Right atrium auricular region (tissue), 2 donors: Measurements from ENCODE around the gene ZNF500. TPM values are rescaled to one million over a fixed set of nuclear protein-coding genes. Genes with fewer than 3 reads are reported as not detected.

Source experiments
- DNase-seq: peaks from one replicate; pipeline ENCODE4 v3.0.0-alpha.2; 2019; ENCODE audit warnings: low spot score
- H3K27ac ChIP-seq, 2 donors: fragments of 200-600 bp; sonication (generic); 1 replicate in 1 of 2; 2 replicates in 1 of 2; pipeline ENCODE4 v1.5.1; 2016 to 2019
- H3K27me3 ChIP-seq, 2 donors: fragments of 200-600 bp; sonication (generic); one replicate each; pipeline versions ENCODE4 v1.5.1 to v1.6.0; 2017 to 2019
- H3K36me3 ChIP-seq: fragments of 200-600 bp; sonication (generic); one replicate; pipeline ENCODE4 v1.5.1; 2016
- H3K4me1 ChIP-seq, 2 donors: fragments of 200-600 bp; sonication (generic); one replicate each; pipeline versions ENCODE4 v1.5.1 to v1.6.0; 2017 to 2019
- H3K4me3 ChIP-seq, 2 donors: fragments of 200-600 bp; sonication (generic); 1 replicate in 1 of 2; 2 replicates in 1 of 2; pipeline ENCODE4 v1.5.1; 2017 to 2019; ENCODE audit warnings: mild to moderate bottlenecking in 1 of 2, moderate library complexity in 1 of 2
- H3K9me3 ChIP-seq, 2 donors: fragments of 200-600 bp; sonication (generic); one replicate each; pipeline ENCODE4 v1.5.1; 2019
- total RNA-seq, 2 donors: library from RNA; depleted of rRNA; stranded (reverse); fragments of >200 nt; gene quantifications; one replicate each; pipeline ENCODE4 v1.1.0, GENCODE V29; 2016
- TF ChIP-seq, protein P1 (sequence below), 2 donors: fragments of 200-600 bp; sonication (generic); IDR thresholded peaks; one replicate each; pipeline ENCODE4 v1.5.1; 2019; ENCODE audit warnings: antibody characterized with exemption in 2 of 2

ZNF500 gene
- total RNA-seq, 2 donors from 2014 or later, result 4.3 to 7.5 TPM

GRCh38 chr16:4795181-4795827, 28.3 kb upstream of the ZNF500 start, which contains the start of gene SMIM22:
TSS of gene SMIM22 (plus strand) at chr16:4795369. CDS start at chr16:4795735, 366 bp downstream.
- H3K27me3 ChIP-seq, result no peaks in the 10 kb centered on the region
- H3K36me3 ChIP-seq, result peaks cover 8% of the 10 kb centered on the region
- H3K4me1 ChIP-seq, result peaks cover 0 to 3% of the 10 kb centered on the region in 2 donors
- TF ChIP-seq, protein P1, sequence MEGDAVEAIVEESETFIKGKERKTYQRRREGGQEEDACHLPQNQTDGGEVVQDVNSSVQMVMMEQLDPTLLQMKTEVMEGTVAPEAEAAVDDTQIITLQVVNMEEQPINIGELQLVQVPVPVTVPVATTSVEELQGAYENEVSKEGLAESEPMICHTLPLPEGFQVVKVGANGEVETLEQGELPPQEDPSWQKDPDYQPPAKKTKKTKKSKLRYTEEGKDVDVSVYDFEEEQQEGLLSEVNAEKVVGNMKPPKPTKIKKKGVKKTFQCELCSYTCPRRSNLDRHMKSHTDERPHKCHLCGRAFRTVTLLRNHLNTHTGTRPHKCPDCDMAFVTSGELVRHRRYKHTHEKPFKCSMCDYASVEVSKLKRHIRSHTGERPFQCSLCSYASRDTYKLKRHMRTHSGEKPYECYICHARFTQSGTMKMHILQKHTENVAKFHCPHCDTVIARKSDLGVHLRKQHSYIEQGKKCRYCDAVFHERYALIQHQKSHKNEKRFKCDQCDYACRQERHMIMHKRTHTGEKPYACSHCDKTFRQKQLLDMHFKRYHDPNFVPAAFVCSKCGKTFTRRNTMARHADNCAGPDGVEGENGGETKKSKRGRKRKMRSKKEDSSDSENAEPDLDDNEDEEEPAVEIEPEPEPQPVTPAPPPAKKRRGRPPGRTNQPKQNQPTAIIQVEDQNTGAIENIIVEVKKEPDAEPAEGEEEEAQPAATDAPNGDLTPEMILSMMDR (IDR thresholded peaks at IDR 0.05), result no peak
- no peak for DNase-seq
- H3K27ac ChIP-seq, result no peak within 1 kb of the TSS
- H3K9me3 ChIP-seq, result no peaks in the 10 kb centered on the region
- no peak within 1 kb of the TSS for H3K4me3 ChIP-seq

DNA sequence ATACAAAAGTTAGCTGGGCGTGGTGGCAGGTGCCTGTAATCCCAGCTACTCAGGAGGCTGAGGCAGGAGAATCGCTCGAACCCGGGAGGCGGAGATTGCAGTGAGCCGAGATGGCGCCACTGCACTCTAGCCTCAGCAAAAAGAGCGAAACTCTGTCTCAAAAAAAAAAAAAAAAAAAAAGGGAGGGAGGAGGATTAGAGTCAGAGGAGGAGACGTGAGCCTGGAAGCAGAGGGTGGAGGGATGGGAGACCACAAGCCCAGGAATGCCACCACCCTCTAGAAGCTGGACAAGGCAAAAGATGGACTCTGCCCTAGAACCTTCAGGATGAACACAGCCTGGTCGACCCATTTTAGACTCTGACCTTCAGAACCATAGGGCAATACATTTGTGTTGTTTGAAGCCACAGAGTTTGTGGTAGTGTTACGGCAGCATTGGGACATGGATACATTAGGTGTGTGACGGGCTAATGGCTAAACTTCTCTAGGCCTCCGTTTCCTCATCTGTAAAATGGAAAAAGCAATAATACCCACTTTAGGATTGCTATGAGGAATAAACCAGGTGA, 26.1 kb upstream of the ZNF500 start:
- TF ChIP-seq, protein P1 (IDR thresholded peaks at IDR 0.05), result no peak
- no peaks in the 10 kb centered on the region for H3K27me3 ChIP-seq
- no peaks in the 10 kb centered on the region for H3K4me1 ChIP-seq
- no peaks in the 10 kb centered on the region for H3K9me3 ChIP-seq
- no peak for DNase-seq
- H3K4me3 ChIP-seq, result no peak overlapping the region
- peaks cover 8% of the 10 kb centered on the region for H3K36me3 ChIP-seq
- no peak overlapping the region for H3K27ac ChIP-seq

- TF ChIP-seq, protein P1 (IDR thresholded peaks at IDR 0.05), result no peak
Measured at GRCh38 chr16:4790871-4791270, 23.9 kb upstream of the ZNF500 start.

GRCh38 chr16:4790261-4790660, 23.3 kb upstream of the ZNF500 start:
- H3K9me3 ChIP-seq, result no peaks in the 10 kb centered on the region
- no peak overlapping the region for H3K27ac ChIP-seq
- no peaks in the 10 kb centered on the region for H3K27me3 ChIP-seq
- H3K4me1 ChIP-seq, result no peaks in the 10 kb centered on the region
- TF ChIP-seq, protein P1 (IDR thresholded peaks at IDR 0.05), result no peak
- no peak for DNase-seq
- no peak overlapping the region for H3K4me3 ChIP-seq
- H3K36me3 ChIP-seq, result no peaks in the 10 kb centered on the region

More at GRCh38 chr16:4790871-4791270, 23.9 kb upstream of the ZNF500 start:
- no peak overlapping the region for H3K27ac ChIP-seq
- H3K4me3 ChIP-seq, result no peak overlapping the region
- no peak for DNase-seq
- H3K4me1 ChIP-seq, result no peaks in the 10 kb centered on the region
- no peaks in the 10 kb centered on the region for H3K27me3 ChIP-seq
- H3K36me3 ChIP-seq, result no peaks in the 10 kb centered on the region
- H3K9me3 ChIP-seq, result no peaks in the 10 kb centered on the region

DNA sequence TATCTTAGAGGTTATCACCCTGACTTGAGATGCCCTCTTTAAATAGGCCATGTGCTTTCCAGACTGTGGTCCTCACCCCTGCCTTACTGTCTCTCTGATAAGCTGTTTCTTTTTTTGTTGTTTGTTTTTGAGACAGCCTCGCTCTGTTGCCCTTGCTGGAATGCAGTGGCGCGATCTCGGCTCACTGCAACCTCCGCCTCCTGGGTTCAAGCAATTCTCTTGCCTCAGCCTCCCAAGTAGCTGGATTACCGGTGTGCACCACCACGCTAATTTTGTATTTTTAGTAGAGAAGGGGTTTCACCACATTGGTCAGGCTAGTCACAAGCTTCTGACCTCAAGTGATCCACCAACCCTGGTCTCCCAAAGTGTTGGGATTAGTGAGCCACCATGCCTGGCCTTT, 21.9 kb upstream of the ZNF500 start:
- no peak overlapping the region for H3K27ac ChIP-seq
- TF ChIP-seq, protein P1 (IDR thresholded peaks at IDR 0.05), result no peak
- H3K4me1 ChIP-seq, result no peaks in the 10 kb centered on the region
- no peaks in the 10 kb centered on the region for H3K36me3 ChIP-seq
- H3K9me3 ChIP-seq, result no peaks in the 10 kb centered on the region
- DNase-seq, result no peak
- no peak overlapping the region for H3K4me3 ChIP-seq
- H3K27me3 ChIP-seq, result no peaks in the 10 kb centered on the region
